Measurements from ENCODE around the gene F2RL2. TPM values are rescaled to one million over a fixed set of nuclear protein-coding genes. Genes with fewer than 3 reads are reported as not detected.

Gene F2RL2
- total RNA-seq, 1 experiment from 2014 or later: 0.11 TPM

DNA sequence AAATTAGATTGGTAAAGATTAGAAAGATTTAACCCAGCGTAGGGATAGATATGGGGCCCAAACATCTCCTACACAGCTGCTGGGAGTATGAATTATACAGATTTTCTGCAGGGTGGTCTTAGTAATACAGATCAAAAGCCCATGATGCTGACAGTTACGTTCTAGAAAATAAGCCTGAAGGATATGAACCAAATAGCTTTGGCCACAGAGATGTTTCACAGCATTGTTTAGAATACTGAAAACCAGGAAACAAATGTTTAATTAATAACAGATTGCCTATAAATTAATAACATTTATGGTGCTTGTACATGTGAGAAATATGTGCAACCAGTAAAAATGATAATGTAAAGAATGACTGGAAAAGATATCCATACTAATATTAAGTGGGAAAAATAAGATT is 24.7 kb downstream of the F2RL2 start:
- intact Hi-C loops (cut with micrococcal nuclease): no loop called here
- DNase-seq: no peak
- H3K4me1 ChIP-seq (ENCODE audit: insufficient read depth, low read length): no peaks in the 10 kb centered on the region
- H3K9ac ChIP-seq (ENCODE audit: low read length): no peak overlapping the region
- H3F3A ChIP-seq (ENCODE audit: low read length, unreplicated experiment): no peaks in the 10 kb centered on the region
- no peak for TF ChIP-seq EZH2phosphoT487 (IDR thresholded peaks at IDR 0.05; ENCODE audit: borderline replicate concordance, low read length)
- TF ChIP-seq, protein P1, sequence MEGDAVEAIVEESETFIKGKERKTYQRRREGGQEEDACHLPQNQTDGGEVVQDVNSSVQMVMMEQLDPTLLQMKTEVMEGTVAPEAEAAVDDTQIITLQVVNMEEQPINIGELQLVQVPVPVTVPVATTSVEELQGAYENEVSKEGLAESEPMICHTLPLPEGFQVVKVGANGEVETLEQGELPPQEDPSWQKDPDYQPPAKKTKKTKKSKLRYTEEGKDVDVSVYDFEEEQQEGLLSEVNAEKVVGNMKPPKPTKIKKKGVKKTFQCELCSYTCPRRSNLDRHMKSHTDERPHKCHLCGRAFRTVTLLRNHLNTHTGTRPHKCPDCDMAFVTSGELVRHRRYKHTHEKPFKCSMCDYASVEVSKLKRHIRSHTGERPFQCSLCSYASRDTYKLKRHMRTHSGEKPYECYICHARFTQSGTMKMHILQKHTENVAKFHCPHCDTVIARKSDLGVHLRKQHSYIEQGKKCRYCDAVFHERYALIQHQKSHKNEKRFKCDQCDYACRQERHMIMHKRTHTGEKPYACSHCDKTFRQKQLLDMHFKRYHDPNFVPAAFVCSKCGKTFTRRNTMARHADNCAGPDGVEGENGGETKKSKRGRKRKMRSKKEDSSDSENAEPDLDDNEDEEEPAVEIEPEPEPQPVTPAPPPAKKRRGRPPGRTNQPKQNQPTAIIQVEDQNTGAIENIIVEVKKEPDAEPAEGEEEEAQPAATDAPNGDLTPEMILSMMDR (conservative IDR thresholded peaks at IDR 0.05; ENCODE audit: low read depth, low read length): no peak
- no peak for TF ChIP-seq EZH2 (IDR thresholded peaks at IDR 0.05; ENCODE audit: low read length, unreplicated experiment)
- H3K36me3 ChIP-seq (ENCODE audit: low read depth, low read length): no peaks in the 10 kb centered on the region
- H3K79me2 ChIP-seq (ENCODE audit: low read length): no peaks in the 10 kb centered on the region
- no peak overlapping the region for H3K4me3 ChIP-seq (ENCODE audit: low read length)
- no peaks in the 10 kb centered on the region for H4K20me1 ChIP-seq (ENCODE audit: low read length)
- H3K4me2 ChIP-seq (ENCODE audit: low read length): no peak overlapping the region
- ChIA-PET POLR2A (ENCODE audit: unreplicated experiment) (no interaction called here), CTCF (no interaction called here)
- H3K27ac ChIP-seq (ENCODE audit: low read length): no peak overlapping the region
- BruUV-seq (replicated peaks): no TSS peak
- ATAC-seq: no peak
- H3K9me3 ChIP-seq (ENCODE audit: low read length): no peaks in the 10 kb centered on the region
- peaks cover 4% of the 10 kb centered on the region for H3K27me3 ChIP-seq (ENCODE audit: low read length)
- H3K9me2 ChIP-seq (replicated peaks; ENCODE audit: low read length): no peaks in the 10 kb centered on the region
- H2AFZ ChIP-seq (ENCODE audit: low read length): no peak overlapping the region

DNA sequence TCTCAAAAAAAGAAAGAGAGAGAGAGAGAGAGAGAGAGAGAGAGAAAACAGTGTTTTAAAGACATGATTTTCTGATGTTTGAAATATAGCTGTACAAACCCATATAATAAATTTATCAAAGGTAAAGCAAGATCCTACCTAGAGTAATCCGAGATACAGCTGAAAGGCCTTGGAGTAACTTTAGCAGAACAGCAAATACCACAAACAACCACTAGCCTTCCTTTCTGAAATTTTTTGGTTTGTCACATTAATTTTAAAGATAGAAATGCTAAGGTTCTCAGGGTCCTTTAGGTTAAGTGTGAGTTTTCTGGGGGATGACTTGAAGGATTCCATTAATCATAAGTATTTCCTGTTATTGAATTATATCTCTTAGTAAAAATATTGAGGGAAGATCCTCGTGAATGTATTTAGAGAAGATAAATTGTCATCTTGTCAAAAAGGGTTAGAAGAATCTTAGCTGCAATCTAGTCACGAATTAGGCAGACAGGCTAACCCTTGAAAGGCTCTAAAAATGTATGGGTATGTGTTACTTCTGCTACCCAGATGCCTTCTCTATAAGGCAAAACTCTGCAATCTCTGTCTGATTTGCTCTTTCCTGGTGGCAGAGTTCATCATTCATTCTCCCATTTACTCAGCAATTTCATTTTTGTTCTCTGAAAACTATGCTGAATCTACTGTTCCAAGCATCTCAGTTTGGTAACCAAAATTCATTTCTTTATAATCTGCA is 27.3 kb downstream of the F2RL2 start:
- ATAC-seq (no peak), DNase-seq (no peak)
- Histone ChIP-seq H3K9me2 (replicated peaks; ENCODE audit: low read length) (no peaks in the 10 kb centered on the region), H3K4me2 (ENCODE audit: low read length) (no peak overlapping the region), H3K9me3 (ENCODE audit: low read length) (no peaks in the 10 kb centered on the region), H4K20me1 (ENCODE audit: low read length) (no peaks in the 10 kb centered on the region), H3K27me3 (ENCODE audit: low read length) (peaks cover 23% of the 10 kb centered on the region), H3F3A (ENCODE audit: low read length, unreplicated experiment) (no peaks in the 10 kb centered on the region), H3K4me1 (ENCODE audit: insufficient read depth, low read length) (no peaks in the 10 kb centered on the region), H3K79me2 (ENCODE audit: low read length) (no peaks in the 10 kb centered on the region), H3K27ac (ENCODE audit: low read length) (no peak overlapping the region), H2AFZ (ENCODE audit: low read length) (no peak overlapping the region), H3K4me3 (ENCODE audit: low read length) (no peak overlapping the region), H3K36me3 (ENCODE audit: low read depth, low read length) (no peaks in the 10 kb centered on the region), H3K9ac (ENCODE audit: low read length) (no peak overlapping the region)
- CTCF ChIA-PET: interaction anchor here (0.5 kb wide), 1 partner anchor 256 kb away, joined by 8 read pairs; no protein-coding TSS in a partner anchor
- POLR2A ChIA-PET (ENCODE audit: unreplicated experiment): no interaction called here
- intact Hi-C loops (cut with micrococcal nuclease): no loop called here
- no TSS peak for BruUV-seq (replicated peaks)
- TF ChIP-seq EZH2 (IDR thresholded peaks at IDR 0.05; ENCODE audit: low read length, unreplicated experiment) (no peak), EZH2phosphoT487 (IDR thresholded peaks at IDR 0.05; ENCODE audit: borderline replicate concordance, low read length) (no peak)
- TF ChIP-seq, protein P1 (conservative IDR thresholded peaks at IDR 0.05; ENCODE audit: low read depth, low read length): no peak

DNA sequence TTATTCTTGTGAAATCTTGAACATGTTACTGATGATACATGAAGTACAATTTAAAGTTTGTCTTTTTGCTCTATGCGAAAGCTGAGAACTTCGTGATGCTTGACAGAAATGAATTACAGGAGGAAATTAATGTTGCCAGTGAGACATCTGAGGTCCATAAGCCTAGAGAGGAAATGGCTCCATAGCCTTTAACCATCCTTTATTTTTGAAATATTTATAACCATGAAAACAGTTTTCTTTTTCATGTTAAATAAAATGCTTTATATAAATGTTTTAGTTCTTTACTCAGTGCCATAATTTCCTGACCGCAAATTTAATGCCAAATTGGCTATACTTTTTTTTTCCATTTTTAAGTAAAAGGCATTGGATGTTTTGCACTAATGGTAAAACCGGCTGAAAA is 29.1 kb downstream of the F2RL2 start:
- no peaks in the 10 kb centered on the region for H3K9me2 ChIP-seq (replicated peaks; ENCODE audit: low read length)
- H4K20me1 ChIP-seq (ENCODE audit: low read length): no peaks in the 10 kb centered on the region
- no peak overlapping the region for H3K9ac ChIP-seq (ENCODE audit: low read length)
- H2AFZ ChIP-seq (ENCODE audit: low read length): no peak overlapping the region
- BruUV-seq (replicated peaks): no TSS peak
- H3K79me2 ChIP-seq (ENCODE audit: low read length): no peaks in the 10 kb centered on the region
- H3K4me1 ChIP-seq (ENCODE audit: insufficient read depth, low read length): no peaks in the 10 kb centered on the region
- no peaks in the 10 kb centered on the region for H3K9me3 ChIP-seq (ENCODE audit: low read length)
- no peak overlapping the region for H3K27ac ChIP-seq (ENCODE audit: low read length)
- no peak overlapping the region for H3K4me3 ChIP-seq (ENCODE audit: low read length)
- H3K27me3 ChIP-seq (ENCODE audit: low read length): peaks cover 28% of the 10 kb centered on the region
- DNase-seq: no peak
- H3F3A ChIP-seq (ENCODE audit: low read length, unreplicated experiment): no peaks in the 10 kb centered on the region
- intact Hi-C loops (cut with micrococcal nuclease): no loop called here
- no peak for ATAC-seq
- no peaks in the 10 kb centered on the region for H3K36me3 ChIP-seq (ENCODE audit: low read depth, low read length)
- ChIA-PET CTCF (no interaction called here), POLR2A (ENCODE audit: unreplicated experiment) (no interaction called here)
- TF ChIP-seq EZH2phosphoT487 (IDR thresholded peaks at IDR 0.05; ENCODE audit: borderline replicate concordance, low read length) (no peak), EZH2 (IDR thresholded peaks at IDR 0.05; ENCODE audit: low read length, unreplicated experiment) (no peak)
- TF ChIP-seq, protein P1 (conservative IDR thresholded peaks at IDR 0.05; ENCODE audit: low read depth, low read length): no peak
- H3K4me2 ChIP-seq (ENCODE audit: low read length): no peak overlapping the region
